Activated naive CD4-positive, alpha-beta T cell treated with anti-CD3 and anti-CD28 coated beads, Interleukin-2, amount 10 ng/mL, durations not matched to agents 7 days and 5 days (primary cell): Measurements from ENCODE around the gene GNAI1.

ENCODE experiments used
- CTCF ChIA-PET: fragments of 350-600 bp; sonication (Branson Sonifier 250); formaldehyde crosslinking; loops from one replicate; lab custom pipeline; 2021; ENCODE audit warnings: antibody characterized with exemption; lab: Charles Lee
- DNase-seq: peaks from one replicate; pipeline ENCODE4 v3.0.0-alpha.2; 2020
- H3K27ac Mint-ChIP-seq: one replicate; pipeline ENCODE4 v1.8.0; 2021; ENCODE audit warnings: mild to moderate bottlenecking, moderate library complexity, mixed read lengths
- H3K27me3 Mint-ChIP-seq: one replicate; pipeline ENCODE4 v1.8.0; 2021; ENCODE audit warnings: mild to moderate bottlenecking, mixed read lengths
- H3K36me3 Mint-ChIP-seq: one replicate; pipeline ENCODE4 v1.8.0; 2021; ENCODE audit warnings: mixed read lengths
- H3K4me1 Mint-ChIP-seq: one replicate; pipeline ENCODE4 v1.8.0; 2021; ENCODE audit warnings: mixed read lengths
- H3K4me3 Mint-ChIP-seq: one replicate; pipeline ENCODE4 v1.8.0; 2021; ENCODE audit warnings: mild to moderate bottlenecking, moderate library complexity, mixed read lengths
- H3K9me3 Mint-ChIP-seq: one replicate; pipeline ENCODE4 v1.8.0; 2021; ENCODE audit warnings: mixed read lengths

Gene GNAI1

DNA sequence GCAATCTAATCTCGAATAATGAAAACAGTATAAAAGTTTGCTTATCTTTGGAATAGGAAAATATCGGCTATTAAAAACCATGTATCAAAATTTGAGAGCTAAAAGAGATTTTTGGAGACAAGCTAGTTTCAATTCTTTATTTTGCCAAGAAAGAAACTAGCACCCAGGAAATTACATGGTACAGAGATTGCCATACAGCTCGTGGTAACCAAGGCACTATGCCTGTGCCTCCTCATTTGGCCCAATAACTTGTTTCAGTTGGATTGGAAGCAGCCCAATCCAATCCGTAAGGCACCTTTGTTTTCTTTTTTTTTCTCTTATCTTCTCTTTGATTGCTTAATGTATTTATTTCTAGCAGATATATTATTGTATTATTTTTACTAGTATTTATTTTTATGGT is 55.0 kb downstream of the GNAI1 start:
- Mint-ChIP-seq H3K27me3 (no peaks in the 10 kb centered on the region), H3K36me3 (no peaks in the 10 kb centered on the region), H3K9me3 (no peaks in the 10 kb centered on the region), H3K4me3 (no peak overlapping the region), H3K4me1 (no peaks in the 10 kb centered on the region), H3K27ac (no peak overlapping the region)
- no peak for DNase-seq
- CTCF ChIA-PET: interaction anchor here (0.8 kb wide), 1 partner anchor 33 kb away, joined by 3 read pairs; no protein-coding TSS in a partner anchor

DNA sequence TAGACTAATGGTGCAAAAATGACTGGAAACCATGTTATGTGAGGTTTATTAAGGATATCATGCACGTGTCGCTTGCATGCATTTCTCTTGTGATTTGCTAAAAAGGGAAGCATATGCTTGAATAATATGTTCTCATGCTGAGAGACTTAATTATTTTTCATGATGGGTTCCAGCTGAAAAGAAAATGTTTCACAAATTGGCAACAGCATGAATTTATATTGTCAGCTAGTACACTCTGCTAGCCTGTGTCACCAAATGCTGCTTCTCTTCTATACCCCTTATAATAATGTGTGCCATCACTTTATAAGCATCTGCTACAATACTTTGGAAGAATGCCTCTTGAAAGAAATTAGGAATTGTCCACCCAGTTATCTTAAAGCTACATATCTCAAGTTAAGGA is 63.0 kb downstream of the GNAI1 start:
- no peak for DNase-seq
- H3K27ac Mint-ChIP-seq: no peak overlapping the region
- H3K9me3 Mint-ChIP-seq: no peaks in the 10 kb centered on the region
- H3K27me3 Mint-ChIP-seq: no peaks in the 10 kb centered on the region
- no peak overlapping the region for H3K4me3 Mint-ChIP-seq
- no peaks in the 10 kb centered on the region for H3K4me1 Mint-ChIP-seq
- no peaks in the 10 kb centered on the region for H3K36me3 Mint-ChIP-seq
- CTCF ChIA-PET: no interaction called here

DNA sequence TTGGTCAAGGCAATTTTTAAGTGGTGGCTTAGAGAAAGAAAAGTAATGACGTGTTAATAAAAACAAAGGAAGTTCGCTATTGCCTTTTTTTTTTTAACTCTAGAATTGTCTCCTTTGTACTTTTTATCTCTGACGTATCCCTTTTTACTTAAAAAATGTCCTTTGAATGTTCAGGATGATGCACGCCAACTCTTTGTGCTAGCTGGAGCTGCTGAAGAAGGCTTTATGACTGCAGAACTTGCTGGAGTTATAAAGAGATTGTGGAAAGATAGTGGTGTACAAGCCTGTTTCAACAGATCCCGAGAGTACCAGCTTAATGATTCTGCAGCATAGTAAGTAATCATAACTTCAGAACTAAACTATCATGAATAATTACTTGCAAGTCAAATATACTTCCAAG is 64.4 kb downstream of the GNAI1 start:
- CTCF ChIA-PET: no interaction called here
- H3K9me3 Mint-ChIP-seq: no peaks in the 10 kb centered on the region

DNA sequence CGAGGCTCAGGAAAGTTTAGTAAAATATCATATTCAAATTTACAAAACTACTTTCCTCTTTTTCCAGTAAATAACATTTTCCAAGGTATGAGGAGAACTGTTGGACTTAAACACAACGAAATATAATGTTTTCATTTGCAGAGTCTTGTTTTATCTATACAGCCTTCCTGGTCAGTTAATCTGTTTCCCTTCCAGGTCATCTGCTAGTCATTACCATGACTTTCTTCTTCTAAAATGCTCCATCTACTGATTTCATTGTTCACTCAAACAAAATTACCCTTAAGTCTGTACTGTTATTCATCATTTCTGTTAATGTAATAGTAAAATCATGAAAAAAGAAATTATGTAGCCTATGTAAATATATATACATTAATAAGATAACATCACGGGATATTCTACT is 69.8 kb downstream of the GNAI1 start:
- H3K4me1 Mint-ChIP-seq: no peaks in the 10 kb centered on the region
- no peaks in the 10 kb centered on the region for H3K36me3 Mint-ChIP-seq
- H3K27me3 Mint-ChIP-seq: no peaks in the 10 kb centered on the region
- DNase-seq: no peak
- no peaks in the 10 kb centered on the region for H3K9me3 Mint-ChIP-seq
- CTCF ChIA-PET: no interaction called here
- H3K4me3 Mint-ChIP-seq: no peak overlapping the region
- no peak overlapping the region for H3K27ac Mint-ChIP-seq

More for the DNA sequence above, 64.4 kb downstream of the GNAI1 start:
- H3K36me3 Mint-ChIP-seq: no peaks in the 10 kb centered on the region
- DNase-seq: no peak
- no peaks in the 10 kb centered on the region for H3K27me3 Mint-ChIP-seq
- no peaks in the 10 kb centered on the region for H3K4me1 Mint-ChIP-seq
- H3K27ac Mint-ChIP-seq: no peak overlapping the region
- no peak overlapping the region for H3K4me3 Mint-ChIP-seq

DNA sequence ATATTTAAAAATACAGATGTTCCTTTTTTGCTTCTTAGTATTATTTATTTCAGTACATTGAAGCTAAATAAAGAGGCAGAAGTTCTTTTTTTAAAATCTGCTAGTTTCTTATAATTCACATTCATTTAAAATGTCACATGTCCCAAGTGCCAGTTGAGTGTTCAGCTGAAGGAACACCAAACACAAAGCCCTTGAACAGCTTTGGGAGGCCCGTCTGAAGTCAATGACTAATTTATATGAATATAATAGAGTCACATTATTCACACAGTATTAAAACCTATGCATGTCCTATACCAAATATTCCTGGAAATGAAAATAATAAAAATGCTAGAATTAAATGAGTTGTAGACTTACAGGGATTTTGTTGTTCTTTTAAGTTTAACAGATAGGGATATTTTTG is 70.3 kb downstream of the GNAI1 start:
- H3K27me3 Mint-ChIP-seq: no peaks in the 10 kb centered on the region
- H3K4me1 Mint-ChIP-seq: no peaks in the 10 kb centered on the region
- no peak for DNase-seq
- no peak overlapping the region for H3K4me3 Mint-ChIP-seq
- no peak overlapping the region for H3K27ac Mint-ChIP-seq
- CTCF ChIA-PET: no interaction called here
- H3K36me3 Mint-ChIP-seq: no peaks in the 10 kb centered on the region
- no peaks in the 10 kb centered on the region for H3K9me3 Mint-ChIP-seq

DNA sequence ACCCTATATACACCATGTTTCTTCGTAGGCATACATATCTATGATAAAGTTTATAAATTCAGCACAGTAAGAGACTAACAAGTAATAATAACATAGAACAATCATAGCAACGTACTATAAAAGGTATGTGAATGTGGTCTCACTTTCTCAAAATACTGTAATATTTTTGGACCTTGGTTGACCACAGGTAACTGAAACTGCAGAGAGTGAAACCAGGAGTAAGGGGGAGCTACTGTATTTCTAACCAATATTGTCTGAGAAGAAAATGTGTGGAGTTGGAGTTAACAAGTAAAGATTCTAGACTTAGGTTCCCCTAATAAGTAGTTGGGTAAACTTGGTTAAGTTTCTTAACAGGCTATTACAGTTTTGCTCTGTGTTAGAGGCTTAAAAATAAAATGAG is 72.1 kb downstream of the GNAI1 start:
- DNase-seq: no peak
- H3K9me3 Mint-ChIP-seq: no peaks in the 10 kb centered on the region
- no peaks in the 10 kb centered on the region for H3K4me1 Mint-ChIP-seq
- no peak overlapping the region for H3K27ac Mint-ChIP-seq
- H3K27me3 Mint-ChIP-seq: no peaks in the 10 kb centered on the region
- CTCF ChIA-PET: no interaction called here
- H3K36me3 Mint-ChIP-seq: no peaks in the 10 kb centered on the region
- H3K4me3 Mint-ChIP-seq: no peak overlapping the region

DNA sequence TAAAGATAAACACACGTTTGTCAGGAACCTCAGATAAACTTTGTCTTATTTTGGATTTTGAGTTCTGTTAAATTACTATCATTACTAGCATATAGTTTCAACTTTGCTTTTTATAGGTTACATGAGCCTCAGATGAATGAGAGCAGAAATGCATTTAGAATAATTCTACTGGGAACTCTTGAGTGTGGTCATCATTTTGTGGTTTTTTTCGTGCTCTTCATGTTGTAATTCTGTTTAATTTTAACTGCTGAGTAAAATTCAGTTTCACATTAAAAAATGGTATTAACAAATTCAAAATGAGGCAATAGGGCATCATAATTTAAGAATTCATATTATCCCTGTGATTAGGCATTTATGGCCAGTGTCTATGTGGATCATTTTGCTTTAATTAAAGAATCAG is 72.9 kb downstream of the GNAI1 start:
- no peak overlapping the region for H3K4me3 Mint-ChIP-seq
- H3K36me3 Mint-ChIP-seq: no peaks in the 10 kb centered on the region
- H3K9me3 Mint-ChIP-seq: no peaks in the 10 kb centered on the region
- CTCF ChIA-PET: no interaction called here
- H3K27ac Mint-ChIP-seq: no peak overlapping the region
- no peak for DNase-seq
- H3K27me3 Mint-ChIP-seq: no peaks in the 10 kb centered on the region
- no peaks in the 10 kb centered on the region for H3K4me1 Mint-ChIP-seq

DNA sequence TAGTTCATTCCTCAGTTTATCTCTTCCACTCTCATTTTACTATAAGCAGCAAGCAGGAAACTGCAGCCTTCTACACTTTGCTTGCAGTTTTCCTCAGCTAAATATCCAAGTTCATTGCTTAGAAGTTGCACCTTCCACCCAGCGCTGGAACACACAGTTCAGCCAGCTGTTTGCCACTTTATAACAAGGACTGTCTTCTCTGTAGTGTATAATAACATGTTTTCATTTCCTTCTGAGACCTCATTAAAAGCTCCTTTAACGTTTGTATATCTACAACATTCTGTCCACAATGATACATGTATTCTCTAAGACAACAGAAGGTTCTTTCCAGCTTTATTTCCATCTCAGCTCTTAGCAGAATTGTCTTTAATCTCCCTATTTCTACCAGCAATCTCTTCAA is 74.1 kb downstream of the GNAI1 start:
- no peaks in the 10 kb centered on the region for H3K9me3 Mint-ChIP-seq

DNA sequence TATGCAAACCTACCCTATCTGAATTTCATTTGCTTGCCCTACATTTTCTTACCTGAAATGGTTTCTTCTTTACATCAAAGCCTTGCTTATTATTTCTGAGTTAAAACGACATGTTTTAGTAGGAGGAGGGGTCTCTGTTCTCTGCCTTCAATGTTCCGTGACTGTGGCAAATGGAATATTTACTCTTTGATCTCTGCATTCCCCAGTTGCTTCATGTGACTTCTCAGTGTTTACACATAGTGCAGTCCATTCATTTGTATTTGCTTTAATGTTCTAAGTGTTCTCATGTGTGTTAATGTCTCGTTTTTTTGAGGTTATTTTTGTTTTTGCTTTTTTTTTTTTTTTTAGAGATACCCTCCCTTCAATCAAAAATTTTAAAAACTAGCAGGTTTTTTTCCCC is 75.8 kb downstream of the GNAI1 start:
- H3K27ac Mint-ChIP-seq: no peak overlapping the region
- no peak overlapping the region for H3K4me3 Mint-ChIP-seq
- H3K27me3 Mint-ChIP-seq: no peaks in the 10 kb centered on the region
- no peak for DNase-seq
- H3K36me3 Mint-ChIP-seq: no peaks in the 10 kb centered on the region
- H3K4me1 Mint-ChIP-seq: no peaks in the 10 kb centered on the region
- H3K9me3 Mint-ChIP-seq: no peaks in the 10 kb centered on the region
- CTCF ChIA-PET: no interaction called here

More for the DNA sequence above, 74.1 kb downstream of the GNAI1 start:
- H3K36me3 Mint-ChIP-seq: no peaks in the 10 kb centered on the region
- no peaks in the 10 kb centered on the region for H3K4me1 Mint-ChIP-seq
- H3K27ac Mint-ChIP-seq: no peak overlapping the region
- CTCF ChIA-PET: interaction anchor here (1.1 kb wide), 1 partner anchor 28 kb away, joined by 5 read pairs; no protein-coding TSS in a partner anchor
- no peak overlapping the region for H3K4me3 Mint-ChIP-seq
- DNase-seq: no peak
- H3K27me3 Mint-ChIP-seq: no peaks in the 10 kb centered on the region

DNA sequence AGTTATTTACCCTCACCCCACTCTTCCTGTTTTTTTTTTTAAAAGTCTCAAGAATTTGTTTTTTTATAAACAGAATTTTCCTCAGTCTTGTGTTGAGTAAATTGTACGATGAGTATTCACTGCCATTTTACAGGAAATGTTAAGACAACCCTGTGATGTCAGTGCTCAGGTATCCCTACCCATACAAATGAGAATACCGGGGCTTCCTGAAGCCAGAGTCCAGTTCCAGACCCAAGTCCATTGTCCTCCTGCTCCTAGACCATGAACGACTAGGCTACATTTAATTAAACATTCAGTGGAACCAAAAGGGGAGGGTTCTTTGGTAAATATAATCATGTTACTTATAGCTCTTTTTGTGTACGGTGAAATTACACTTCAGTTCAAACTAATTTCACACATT is 79.2 kb downstream of the GNAI1 start:
- CTCF ChIA-PET: no interaction called here

DNA sequence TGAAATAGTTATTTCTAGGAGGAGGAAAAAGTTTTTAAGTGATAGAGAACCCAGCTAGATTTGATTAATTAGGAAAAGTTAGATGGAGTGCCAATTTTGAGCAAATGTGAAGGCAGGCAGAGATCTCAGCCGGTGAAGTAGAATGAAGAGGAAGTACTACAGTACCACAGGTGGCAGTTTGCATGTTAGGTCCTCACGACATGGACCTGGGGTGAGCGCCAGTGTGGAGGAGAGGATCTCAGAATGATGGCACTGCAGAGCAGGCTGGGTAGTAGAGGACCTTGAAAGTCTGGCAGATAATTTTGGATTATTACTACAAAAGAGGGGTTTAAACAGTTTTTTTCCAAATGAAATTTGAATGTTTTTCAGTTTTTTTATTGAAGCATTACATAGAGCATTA is 81.1 kb downstream of the GNAI1 start:
- peaks cover 8% of the 10 kb centered on the region for H3K4me1 Mint-ChIP-seq

More for the DNA sequence above, 79.2 kb downstream of the GNAI1 start:
- H3K9me3 Mint-ChIP-seq: no peaks in the 10 kb centered on the region
- H3K36me3 Mint-ChIP-seq: no peaks in the 10 kb centered on the region
- no peak overlapping the region for H3K4me3 Mint-ChIP-seq
- peaks cover 8% of the 10 kb centered on the region for H3K4me1 Mint-ChIP-seq
- no peaks in the 10 kb centered on the region for H3K27me3 Mint-ChIP-seq
- no peak overlapping the region for H3K27ac Mint-ChIP-seq
- DNase-seq: no peak

DNA sequence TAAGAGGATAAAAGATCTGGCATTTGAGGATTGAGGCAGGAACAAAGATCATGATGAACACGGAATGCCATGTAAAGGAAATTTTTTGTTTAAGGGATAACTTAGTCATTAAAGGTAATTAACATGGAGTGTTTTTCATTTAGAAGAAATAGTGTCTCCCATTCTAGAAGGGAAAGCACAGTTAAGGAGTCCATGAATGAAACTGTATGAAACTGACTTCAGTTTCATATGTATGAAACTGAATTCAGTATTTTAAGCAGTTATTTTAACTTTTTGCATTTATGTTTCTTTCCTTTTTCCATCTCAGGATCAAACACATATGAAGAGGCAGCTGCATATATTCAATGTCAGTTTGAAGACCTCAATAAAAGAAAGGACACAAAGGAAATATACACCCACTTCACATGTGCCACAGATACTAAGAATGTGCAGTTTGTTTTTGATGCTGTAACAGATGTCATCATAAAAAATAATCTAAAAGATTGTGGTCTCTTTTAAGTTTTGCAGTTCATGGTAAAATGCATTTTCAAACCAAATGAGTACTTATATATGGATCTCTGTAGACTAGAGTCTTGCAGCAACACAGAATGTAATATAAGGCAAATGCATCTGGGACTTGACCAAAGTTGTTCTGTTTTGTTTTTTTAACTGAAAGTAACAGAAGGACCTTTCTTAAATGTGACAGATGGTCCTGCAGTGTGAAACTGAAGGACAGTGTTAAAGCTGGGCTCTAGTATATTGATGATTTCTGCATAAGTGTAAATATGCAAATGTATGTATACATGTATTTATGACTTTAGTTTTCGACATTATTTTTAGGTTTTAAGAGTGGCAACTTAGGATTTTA is 82.6 kb downstream of the GNAI1 start:
- no peaks in the 10 kb centered on the region for H3K9me3 Mint-ChIP-seq
- H3K36me3 Mint-ChIP-seq: no peaks in the 10 kb centered on the region
- no peak for DNase-seq
- peak overlapping the region; percentile 16 for H3K27ac Mint-ChIP-seq
- H3K4me3 Mint-ChIP-seq: no peak overlapping the region
- CTCF ChIA-PET: no interaction called here
- H3K4me1 Mint-ChIP-seq: peaks cover 8% of the 10 kb centered on the region
- H3K27me3 Mint-ChIP-seq: no peaks in the 10 kb centered on the region

More for the DNA sequence above, 81.1 kb downstream of the GNAI1 start:
- no peak overlapping the region for H3K4me3 Mint-ChIP-seq
- H3K9me3 Mint-ChIP-seq: no peaks in the 10 kb centered on the region
- no peak for DNase-seq
- CTCF ChIA-PET: no interaction called here
- no peak overlapping the region for H3K27ac Mint-ChIP-seq
- no peaks in the 10 kb centered on the region for H3K36me3 Mint-ChIP-seq
- no peaks in the 10 kb centered on the region for H3K27me3 Mint-ChIP-seq

DNA sequence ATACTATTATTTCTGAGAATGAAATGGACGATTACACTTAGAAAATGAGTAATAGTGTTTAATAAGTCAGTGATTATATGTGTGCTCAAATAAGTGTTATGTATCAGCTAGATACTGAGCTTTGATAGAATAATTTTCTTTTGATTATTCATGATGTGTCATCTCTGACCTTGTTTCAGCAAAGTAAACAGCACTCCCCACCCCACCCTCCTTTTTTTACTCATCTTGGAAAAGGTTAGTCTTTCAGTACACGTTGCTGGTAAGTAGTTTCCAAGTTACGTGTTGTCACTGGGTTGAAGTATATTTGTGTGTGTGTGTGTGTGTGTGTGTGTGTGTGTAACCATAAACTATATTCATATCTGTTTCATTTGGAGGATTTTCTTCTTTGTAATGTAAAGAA is 84.1 kb downstream of the GNAI1 start:
- Mint-ChIP-seq H3K36me3 (no peaks in the 10 kb centered on the region), H3K4me1 (peaks cover 8% of the 10 kb centered on the region), H3K27ac (no peak overlapping the region), H3K4me3 (no peak overlapping the region), H3K27me3 (no peaks in the 10 kb centered on the region), H3K9me3 (no peaks in the 10 kb centered on the region)
- no peak for DNase-seq
- CTCF ChIA-PET: no interaction called here

DNA sequence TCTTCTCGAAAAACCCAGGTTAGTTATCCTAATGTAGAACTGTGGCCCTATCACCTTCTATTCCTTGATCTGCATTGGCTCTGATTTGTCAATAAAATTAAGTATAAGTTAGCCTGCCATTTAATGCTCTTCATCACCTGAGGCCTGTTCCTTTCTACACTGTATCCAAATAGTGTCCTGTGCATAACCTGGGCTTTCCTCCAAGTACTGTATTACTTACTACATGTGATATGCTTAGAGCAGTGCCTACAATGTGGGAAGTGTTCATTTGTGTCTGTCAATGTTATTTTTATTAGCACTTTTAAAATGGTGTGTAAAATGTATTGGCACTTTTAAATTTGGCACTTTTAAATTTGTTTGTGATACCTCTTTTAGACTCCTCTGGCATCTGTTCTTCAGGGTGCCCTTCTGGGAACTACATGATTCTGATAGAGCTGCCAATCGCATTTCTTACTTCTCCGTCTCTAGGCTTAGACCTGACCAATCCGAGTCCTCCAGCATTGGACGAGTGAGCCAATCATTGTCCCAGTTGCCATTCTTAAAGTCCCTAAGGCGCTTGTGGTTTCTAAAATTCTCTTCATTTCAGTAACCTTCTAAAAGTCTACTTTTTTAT is 85.5 kb downstream of the GNAI1 start:
- no peak for DNase-seq
- H3K4me1 Mint-ChIP-seq: peaks cover 8% of the 10 kb centered on the region
- H3K9me3 Mint-ChIP-seq: no peaks in the 10 kb centered on the region
- CTCF ChIA-PET: no interaction called here
- H3K4me3 Mint-ChIP-seq: no peak overlapping the region
- H3K36me3 Mint-ChIP-seq: no peaks in the 10 kb centered on the region
- H3K27ac Mint-ChIP-seq: no peak overlapping the region
- H3K27me3 Mint-ChIP-seq: no peaks in the 10 kb centered on the region

DNA sequence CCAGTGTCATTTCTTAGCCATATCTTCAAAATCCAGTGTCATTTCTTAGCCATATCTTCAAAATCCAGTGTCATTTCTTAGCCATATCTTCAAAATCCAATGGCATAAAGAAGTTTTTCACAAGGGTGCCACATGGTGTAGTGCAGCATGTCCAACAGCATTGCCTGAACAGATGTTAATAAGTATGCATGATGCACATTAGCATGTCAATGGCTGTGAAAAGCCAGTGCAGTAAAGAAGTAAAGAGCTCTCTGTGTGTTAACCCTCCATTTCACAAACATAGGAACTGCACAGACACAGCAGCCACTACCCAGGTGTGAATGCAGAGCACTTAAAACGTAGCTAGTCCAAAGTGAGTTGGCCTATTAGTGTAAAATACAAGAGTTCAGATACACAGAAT is 89.8 kb downstream of the GNAI1 start:
- CTCF ChIA-PET: interaction anchor here (1.5 kb wide), 1 partner anchor 9 kb away, joined by 5 read pairs; no protein-coding TSS in a partner anchor
- no peaks in the 10 kb centered on the region for H3K4me1 Mint-ChIP-seq

More for the DNA sequence above, 89.8 kb downstream of the GNAI1 start:
- no peak for DNase-seq
- Mint-ChIP-seq H3K27ac (no peak overlapping the region), H3K4me3 (no peak overlapping the region), H3K36me3 (no peaks in the 10 kb centered on the region), H3K9me3 (no peaks in the 10 kb centered on the region), H3K27me3 (peaks cover 3% of the 10 kb centered on the region)
